NCI-H2227 treated with DMSO at 0.1 percent for 48 hours (cell line): ENCODE measurements around the gene FASN.

Source experiments
- DNase-seq: peaks from one replicate; lab custom pipeline; 2025; lab: John Stamatoyannopoulos, UW

The FASN gene

DNA sequence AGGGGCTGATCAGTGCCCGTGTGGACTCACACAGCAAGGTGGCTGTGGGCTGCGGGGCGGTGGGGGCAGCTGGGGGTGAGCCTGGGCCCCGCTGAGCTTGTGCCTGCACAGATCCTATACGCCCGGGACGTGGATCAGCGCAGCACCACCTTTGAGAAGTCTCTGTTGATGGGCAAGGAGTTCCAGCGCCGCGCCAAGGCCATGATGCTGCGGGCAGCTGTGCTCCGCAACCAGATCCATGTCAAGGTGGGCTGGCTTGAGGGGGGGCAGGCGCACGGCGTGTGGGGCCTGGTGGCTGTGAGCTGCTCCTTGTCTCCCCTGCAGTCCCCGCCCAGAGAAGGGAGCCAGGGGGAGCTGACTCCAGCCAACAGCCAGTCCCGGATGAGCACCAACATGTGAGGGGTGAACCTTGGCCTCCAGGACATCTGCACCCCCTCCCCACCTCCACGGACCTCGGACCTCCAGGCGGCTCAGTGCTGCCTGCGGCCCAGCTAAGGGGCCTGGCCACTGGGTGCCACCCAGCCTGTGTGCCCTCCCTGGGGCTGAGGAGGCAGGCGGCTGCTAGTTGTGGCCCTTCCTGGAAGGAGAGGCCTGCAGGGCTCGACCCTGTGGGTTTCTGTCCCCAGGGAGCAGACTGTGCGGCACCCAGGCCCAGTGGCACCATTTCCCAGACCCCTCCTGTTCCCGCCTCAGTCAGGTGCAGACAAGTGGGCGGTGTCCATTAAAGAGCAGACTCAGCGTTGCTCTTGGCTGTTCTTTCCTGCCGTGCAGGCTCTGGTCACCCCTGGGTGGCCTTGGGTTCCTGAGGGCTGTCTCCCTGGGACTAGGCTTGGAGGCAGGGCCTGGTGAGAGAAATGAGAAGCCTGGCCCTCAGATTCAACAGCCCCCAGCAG is 41.1 kb downstream of the FASN start:
- no peak for DNase-seq

- no peak for DNase-seq
Observed at GRCh38 chr17:82055965-82056728, 41.9 kb downstream of the FASN start.

GRCh38 chr17:82055023-82055964 is 42.7 kb downstream of the FASN start:
- no peak for DNase-seq

DNA sequence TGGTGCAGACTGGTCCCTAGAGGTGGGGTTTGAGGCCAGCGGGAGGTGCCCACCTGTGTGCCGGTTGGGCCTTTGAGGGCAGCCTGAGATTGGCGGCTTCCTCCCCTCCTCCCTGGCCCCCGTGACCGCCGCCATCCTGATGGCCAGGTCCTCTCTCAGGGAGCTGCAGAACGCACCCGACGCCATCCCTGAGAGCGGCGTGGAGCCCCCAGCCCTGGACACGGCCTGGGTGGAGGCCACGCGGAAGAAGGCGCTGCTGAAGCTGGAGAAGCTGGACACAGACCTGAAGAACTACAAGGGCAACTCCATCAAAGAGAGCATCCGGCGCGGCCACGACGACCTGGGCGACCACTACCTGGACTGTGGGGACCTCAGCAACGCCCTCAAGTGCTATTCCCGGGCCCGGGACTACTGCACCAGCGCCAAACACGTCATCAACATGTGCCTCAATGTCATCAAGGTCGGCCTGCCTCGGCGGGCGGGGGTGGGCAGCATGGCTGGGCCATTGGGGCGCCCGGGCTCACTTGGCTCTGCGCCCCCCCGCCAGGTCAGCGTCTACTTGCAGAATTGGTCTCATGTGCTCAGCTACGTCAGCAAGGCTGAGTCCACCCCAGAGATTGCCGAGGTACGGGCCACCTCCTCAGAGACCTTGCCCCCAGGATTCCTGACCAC is 43.5 kb downstream of the FASN start:
- DNase-seq: no peak

- DNase-seq: no peak
Observed at GRCh38 chr17:82053556-82054263, 44.3 kb downstream of the FASN start.

DNA sequence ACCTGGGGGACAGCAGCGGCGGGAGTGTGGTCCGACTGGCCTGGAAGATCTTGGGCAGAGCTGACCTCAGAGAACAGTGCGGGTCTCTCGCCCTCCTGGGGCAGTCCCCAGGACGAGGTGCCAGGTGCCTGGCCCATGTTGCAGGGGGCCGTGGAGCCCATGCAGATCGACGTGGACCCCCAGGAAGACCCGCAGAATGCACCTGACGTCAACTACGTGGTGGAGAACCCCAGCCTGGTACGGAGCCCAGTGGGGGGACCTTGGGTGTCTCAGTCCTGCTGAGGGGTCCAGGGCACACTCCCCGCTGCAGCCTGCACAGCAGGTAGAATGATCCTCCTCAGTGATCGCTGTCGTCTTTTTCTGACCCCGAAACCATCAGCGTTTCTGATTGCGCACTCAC is 44.9 kb downstream of the FASN start:
- no peak for DNase-seq

DNA sequence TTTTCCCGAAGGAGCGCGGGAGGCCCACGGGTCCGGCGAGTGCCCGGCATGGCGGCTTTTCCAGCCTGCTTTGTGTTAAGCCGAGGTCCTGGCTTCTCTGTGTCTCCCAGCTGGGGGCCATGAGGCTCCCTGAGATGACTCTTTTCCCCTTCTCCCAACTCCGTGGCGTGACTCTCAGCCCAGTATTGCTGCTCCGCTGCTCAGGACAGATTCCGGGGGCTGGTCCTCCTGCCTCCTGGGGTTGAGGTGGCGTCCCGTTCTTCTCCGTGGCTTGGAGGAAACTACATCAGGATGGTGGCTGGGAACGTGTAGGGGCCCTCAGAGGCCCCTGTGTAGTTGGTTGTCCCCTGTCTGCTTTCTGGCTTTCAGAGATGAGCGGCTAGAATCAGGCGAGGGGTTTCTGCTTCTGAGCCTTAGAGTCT is 45.4 kb downstream of the FASN start:
- DNase-seq: no peak

GRCh38 chr17:82051776-82052637 is 46.0 kb downstream of the FASN start, which contains the start of the genes GPS1 and RFNG:
TSS of gene GPS1 (plus strand) at chr17:82051898. CDS start at chr17:82051932, 34 bp downstream.
TSS of gene RFNG (minus strand) at chr17:82051811. CDS start at chr17:82051766, 45 bp downstream.
- peak; percentile 67 for DNase-seq

GRCh38 chr17:82050761-82051641 is 47.0 kb downstream of the FASN start:
- DNase-seq: no peak

GRCh38 chr17:82050152-82050760 is 47.8 kb downstream of the FASN start:
- DNase-seq: no peak

GRCh38 chr17:82049521-82049971 is 48.5 kb downstream of the FASN start:
- no peak for DNase-seq

- no peak for DNase-seq
Observed at GRCh38 chr17:82049106-82049505, 48.9 kb downstream of the FASN start.

DNA sequence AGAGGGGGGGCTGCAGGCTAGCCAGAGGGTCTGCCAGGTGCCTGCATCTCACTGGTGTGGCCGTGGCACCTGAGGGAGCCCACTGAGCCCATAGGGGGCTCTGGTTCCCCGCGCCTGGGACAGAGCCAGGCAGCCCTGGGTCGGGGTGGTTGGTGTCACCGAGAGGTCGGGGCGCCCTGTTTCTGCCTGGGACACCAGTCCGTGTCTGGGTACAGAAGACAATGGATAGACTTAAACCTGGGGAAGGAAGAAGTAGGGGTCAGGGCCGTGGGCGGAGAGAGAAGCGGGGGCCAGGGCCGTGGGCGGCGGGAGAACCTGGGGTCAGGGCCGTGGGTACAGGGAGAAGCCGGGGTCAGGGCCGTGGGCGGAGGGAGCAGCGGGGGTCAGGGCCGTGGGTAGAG is 49.5 kb downstream of the FASN start:
- DNase-seq: no peak

DNA sequence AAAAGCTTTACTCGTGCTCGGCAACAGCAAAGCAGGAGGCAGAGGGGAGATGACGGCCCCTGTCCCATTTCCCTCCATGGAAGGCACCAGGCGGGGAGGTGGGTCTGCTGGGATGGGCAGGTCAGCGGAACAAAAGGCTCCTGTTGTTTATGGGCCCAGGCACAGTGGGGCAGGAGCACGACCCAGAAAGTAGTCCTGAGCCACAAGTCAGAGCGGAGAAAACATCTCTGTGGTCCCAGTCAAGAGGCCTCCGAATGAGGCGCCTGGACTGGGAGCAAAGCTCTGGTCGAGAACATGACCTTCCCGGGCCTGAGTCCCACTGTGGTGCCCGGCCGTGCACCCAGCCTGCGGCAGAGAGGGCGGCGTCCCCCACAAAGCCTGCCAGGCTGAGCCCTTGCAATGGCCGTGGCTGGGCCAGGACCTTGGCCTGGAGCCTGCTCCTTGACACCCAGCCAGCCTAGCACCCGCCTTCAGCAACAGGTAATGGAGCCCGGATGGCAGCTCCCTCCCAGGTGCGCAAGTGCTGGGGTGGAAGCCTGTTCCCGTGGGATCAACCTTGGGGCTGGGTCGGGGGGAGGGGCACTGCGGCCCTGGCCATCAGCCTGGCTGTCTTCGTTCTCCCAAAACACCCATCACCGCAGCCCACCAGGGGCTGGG is 50.0 kb downstream of the FASN start:
- DNase-seq: no peak

DNA sequence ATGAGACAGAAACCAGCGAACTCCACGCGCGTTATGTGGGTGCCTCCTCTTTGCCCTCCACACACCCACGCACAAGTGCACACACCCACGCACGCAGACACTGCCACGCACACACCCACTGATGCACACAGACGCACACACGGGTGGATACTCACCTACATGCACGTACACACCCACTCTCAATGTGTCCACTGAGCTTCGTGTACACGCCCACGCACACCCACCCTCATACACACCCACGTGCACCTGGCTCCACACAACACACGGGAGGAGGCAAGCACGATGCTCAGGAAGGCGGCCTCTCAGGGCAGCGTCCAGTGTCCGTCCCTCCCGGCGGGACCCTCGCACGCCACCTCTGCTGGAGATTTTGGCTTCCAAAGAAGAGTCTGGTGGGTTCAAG is 50.7 kb downstream of the FASN start:
- no peak for DNase-seq

DNA sequence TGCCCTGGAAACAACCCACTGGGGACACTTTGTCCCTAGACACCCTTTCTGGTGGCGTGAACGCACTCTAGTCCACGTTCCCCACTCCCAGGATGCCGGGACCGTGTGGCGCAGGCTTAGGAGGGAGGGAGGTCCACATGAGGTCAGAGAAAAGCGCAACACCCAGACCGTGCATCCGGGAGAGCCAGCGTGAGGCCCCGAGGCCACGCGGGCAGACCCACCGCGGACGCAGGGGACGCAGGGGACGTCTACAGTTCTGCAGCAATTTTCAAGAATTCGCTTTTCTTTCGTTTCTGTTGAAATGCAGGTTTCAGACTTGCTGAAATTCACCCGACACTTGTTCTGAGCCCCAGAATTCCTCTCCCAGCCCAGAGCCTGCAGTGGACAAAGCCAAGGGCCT is 51.1 kb downstream of the FASN start:
- DNase-seq: no peak

DNA sequence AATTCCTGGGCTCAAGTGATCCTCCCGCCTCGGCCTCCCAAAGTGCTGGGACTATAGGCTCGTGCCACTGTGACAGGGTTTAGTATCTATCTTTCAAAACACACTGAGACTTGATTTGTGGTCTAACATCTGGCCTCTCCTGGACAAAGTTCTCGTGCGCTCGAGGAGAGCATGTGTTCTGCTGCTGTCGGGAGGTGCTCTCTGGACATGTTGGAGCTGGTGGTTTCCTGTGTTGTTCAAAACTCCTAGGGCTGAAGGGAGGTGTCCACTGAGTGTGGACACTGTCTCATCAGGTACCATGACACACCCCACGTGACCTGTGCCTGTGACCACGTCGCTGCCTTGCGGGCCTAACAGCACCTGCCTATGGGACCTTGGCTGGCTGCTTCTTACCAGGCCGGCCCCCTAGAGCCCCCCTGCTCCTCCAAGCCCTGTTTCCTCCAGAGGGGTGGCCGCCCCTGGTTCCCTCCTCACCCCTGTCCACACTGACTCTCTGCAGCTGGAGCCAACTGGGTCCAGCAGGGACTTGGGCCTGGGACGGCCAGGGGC is 52.0 kb downstream of the FASN start:
- no peak for DNase-seq
